GM21423 (cell line): ENCODE measurements around the gene NCF4.

ENCODE experiments used
- ATAC-seq: cut with Tn5 transposase; IDR thresholded peaks from one replicate; pipeline ENCODE4 v1.9.1; 2021; ENCODE audit warnings: mild to moderate bottlenecking, moderate library complexity; ENCODE audit not compliant: unreplicated experiment

Gene NCF4

DNA sequence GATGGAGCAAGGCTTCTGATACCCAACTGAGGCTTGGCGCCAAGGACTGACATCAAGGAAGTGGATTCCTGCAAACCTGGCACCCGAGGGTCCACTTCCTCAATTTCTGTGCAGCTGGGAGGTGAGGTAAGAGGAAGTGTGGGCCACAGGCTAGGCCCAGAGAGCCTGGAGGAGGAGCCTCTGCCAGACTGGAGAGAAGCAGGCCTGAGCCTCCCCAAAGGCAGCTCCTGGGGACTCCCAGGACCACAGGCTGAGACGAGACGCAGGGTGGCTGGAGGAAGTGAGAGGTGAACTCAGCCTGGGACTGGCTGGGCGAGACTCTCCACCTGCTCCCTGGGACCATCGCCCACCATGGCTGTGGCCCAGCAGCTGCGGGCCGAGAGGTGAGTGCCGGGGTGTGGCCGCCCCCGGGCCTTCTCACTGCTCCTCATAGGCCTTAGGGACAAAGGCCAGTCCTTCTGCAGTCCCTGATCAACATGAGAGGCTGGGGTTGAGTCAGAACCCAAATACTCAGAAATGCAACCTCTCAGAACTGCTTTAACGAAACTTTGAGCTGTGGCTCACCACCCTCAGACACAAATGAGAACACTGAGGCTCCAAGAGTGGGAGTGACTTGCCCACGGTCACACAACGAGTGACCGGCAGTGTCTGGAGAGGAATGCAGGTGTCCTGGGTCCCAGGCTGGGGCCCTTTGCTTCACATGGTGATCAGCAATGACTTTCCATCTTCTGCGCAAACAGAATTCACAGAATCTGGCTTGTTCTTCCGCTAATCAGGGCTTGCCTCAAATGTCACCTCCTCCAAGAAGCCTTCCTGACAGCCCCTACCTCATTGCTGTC is at the start of gene NCF4:
Gene NCF4 (plus strand): TSS at position 186 of the 839 bp plus-strand sequence. CDS start 166 bp downstream, at position 352.
- ATAC-seq: peak; percentile 63

DNA sequence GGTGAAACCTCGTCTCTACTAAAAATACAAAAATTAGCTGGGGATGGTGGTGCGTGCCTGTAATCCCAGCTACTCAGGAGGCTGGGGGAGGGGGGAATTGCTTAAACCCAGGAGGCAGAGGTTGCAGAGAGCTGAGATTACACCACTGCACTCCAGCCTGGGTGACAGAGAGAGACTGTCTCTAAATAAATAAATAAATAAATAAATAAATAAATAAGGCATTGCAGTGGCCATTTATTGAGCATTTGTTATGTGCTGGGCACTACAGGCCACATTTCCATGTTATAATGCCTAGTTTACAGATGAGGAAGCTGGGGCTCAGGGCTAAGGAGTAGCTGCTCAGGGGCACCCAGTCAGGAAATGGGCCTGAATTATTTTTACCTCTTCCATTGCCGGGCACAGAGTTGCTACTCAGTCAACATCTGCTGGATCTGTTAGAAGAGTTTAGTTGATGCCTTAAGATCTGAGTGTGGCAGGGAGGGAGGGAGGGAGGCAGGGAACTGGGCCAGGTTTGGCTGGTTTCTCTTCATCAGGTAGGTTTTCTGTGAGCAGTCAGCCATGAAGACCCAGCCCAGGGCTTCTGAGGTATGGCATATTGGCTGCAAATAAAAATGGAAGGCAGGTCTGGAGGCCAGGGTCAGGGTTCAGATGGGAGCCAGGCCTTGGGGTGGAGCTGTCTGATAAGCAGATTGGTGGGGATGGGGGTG is 49.6 kb upstream of the NCF4 start:
- no peak for ATAC-seq

DNA sequence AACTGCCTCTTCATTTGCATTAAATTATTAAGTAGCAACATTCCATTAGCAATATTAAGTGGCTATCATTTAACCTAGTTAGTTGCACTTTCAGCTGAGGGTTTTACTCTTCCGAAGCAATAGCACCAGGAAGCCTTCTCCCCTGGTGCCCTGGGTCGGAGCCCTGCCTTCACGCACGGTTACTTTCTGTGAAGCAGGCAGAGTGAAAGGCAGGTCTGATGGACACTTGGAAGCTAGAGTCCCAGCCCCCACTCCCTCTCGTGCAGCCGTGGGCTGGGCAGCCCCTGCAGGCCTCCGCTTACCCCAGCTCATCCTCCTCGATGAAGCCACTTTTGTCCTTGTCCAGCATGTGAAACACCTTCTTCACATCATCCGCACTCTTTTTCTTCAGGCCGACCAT is 46.0 kb upstream of the NCF4 start:
- no peak for ATAC-seq

DNA sequence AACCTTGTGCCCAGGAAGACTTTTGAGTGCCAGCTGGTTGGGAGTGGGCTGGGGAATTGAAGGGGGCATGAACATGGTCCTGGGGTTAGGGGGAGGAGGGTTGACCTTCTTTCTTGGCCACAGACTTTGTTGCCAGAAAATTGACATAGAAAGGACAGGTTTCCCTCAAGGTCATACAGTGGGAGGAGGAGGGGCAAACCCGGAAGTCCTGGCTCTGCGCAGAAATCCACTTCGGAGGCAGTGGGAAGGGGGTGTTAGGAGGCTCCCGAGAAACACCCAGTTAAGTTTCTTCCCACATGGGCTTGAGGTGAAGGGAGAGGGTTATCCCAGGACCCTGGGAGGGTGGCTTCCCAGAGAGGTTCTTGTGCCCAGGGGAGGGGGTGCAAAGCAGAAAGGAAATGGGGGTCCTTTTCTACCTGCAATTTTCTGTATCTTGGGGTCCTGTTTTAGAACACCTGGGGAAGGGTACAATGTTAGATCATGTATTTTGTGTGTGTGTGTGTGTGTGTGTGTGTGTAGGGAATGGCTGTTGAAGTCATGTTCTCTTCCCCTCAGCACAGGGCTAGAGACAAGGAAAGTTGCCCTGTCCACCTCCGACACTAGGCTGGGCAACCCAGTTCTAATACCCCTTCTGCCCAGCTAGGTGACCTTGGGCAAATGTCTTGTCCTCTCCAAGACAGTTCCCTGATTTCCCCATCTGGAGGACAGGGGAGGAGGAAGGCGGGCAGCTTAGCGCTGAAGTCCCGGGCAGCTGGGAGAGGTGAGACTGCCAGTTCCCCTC is 45.1 kb upstream of the NCF4 start:
- no peak for ATAC-seq

DNA sequence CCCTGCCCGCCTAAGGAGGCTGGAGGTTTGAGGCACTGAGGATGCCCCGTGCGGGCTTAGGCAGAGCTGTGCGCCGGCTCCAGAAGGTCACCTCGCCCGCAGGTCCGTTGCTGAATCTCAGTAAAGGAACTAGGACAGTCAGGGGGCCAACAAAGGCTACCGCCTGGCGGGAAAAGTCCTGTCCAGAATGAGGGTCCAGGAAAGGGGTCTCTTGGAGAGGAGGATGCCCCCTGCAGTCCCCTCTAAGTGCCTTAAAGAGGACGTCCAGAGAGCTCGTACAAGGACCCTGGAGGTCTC is 44.5 kb upstream of the NCF4 start:
- ATAC-seq: no peak

DNA sequence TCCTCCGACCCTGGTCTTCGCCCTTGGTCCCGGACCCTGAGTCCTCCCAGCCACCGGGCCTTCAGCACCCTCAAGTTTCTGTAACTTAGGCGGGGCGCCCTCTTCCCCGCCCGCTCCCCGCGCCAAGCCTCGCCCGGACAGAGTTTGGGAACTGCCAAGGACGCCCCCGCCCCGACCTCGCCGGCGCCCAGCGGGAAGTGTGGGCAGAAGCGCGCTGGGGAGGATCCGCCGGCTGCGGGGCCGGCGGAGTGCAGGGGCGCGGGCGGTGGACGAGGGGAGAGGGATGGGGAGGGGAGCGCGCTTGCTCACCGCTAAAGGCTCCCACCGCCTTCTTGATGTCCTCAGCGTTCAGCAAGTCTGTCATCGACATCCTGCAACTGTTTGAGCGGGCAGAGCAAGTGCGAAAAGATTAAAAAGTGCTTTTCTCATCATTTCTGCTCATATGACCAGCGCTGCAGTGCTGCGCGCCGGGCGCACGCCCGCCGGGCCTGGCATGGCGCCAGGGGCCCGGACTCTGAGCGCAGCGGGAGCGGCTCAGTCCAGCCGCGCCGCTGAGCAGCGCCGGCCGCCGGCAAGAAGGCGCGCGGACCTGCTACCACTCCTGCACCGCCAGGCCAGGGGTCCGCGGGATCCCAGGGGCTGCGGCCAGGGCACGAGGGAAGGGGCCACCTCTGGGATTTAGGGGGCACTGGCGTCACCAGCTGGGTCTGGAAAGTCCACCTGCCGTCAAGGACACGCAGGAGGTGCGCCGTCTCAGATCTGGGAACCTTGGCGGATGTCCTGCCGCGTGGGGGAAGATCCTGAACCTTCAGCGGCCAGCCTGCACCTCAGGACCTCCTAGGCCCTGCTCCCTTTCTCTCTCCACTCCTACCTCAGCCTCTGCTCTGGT is 43.9 kb upstream of the NCF4 start, which contains the start of gene PVALB:
Gene PVALB (minus strand): TSS at position 400 of the 889 bp plus-strand sequence. CDS start 30 bp downstream, at position 370.
- ATAC-seq: no peak

DNA sequence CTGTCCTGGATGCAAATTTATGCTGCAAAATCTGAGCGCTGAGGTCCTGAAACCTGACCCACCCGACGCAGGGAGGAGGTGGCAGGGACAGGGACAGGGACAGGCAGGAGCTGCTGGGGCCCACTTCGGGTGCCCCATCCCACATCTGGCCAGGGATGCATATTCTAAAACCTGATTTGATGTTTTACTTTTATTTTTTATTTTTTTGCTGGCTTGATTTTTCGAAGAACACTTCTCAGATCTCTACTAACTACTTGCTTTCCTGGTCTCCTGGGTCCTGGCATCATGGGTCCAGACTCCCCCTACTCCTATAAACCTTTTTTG is 43.3 kb upstream of the NCF4 start:
- ATAC-seq: no peak

DNA sequence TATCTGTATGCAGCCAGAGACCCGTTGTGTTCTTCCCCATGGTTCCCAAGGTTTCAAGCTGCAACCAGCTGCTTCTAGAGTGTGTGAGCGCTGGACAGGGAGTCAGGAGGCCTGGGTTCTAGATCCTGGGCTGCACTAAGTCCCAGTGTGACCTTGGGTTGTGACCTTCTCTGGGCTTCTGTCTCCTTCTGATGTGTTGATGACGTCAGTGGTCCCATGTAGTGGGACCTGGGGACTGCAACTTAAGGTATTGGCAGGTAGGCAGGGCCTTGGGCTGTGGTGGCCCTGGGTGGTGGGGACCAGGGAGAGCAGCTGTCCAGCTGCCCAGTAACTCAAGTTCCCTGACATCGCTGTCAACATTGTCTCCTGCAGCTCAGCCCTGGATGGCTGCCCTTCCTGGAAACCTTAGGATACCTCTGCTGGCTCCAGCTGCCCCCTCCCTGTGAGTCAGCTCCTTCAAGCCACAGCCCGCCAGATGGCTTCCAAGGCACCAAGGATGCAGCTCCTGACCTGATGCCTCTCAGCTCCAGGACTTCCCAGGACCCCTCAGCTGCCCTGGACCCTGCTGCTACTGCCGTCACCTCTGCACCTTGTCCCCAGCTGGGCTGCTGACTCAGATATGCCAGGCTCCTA is 42.7 kb upstream of the NCF4 start:
- ATAC-seq: no peak

DNA sequence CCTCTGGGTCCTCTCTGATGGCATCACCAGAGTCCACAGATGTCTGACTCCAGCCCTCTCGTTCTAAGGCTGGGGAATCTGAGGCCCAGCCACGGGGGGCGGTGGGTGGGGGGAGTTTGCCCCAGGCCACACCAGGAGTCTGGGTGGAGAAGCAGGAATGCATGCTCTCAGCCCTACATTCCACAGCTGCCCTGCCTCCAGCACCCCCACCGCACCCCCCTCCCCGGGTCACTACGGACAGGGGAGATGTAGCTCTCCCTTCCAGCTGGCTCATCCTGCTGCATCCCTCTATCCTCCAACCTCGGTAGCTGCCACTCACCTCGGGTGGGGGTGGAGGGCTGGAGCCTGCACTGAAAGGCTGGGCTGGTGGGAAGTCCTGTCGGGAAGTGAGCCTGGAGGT is 41.7 kb upstream of the NCF4 start:
- ATAC-seq: no peak

DNA sequence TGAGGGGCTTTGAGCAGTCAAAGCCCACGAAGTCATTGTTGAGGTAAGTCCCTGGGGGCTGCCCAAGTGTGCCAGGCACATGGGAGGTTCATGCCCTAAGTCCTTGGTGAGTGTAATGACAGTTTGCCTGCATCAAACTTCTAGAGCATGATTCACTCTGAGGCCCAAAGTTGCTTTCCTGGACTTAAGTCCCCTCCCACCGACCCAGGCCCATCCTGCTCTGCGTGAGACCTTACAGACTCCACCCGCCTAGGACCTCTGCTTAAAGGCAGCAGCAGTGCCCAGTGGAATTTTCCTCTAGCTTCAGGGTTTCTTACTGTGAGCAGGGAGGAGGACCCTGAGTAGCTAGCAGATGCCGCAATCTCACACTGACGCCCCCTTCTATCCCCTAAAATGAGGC is 38.2 kb upstream of the NCF4 start:
- ATAC-seq: no peak

DNA sequence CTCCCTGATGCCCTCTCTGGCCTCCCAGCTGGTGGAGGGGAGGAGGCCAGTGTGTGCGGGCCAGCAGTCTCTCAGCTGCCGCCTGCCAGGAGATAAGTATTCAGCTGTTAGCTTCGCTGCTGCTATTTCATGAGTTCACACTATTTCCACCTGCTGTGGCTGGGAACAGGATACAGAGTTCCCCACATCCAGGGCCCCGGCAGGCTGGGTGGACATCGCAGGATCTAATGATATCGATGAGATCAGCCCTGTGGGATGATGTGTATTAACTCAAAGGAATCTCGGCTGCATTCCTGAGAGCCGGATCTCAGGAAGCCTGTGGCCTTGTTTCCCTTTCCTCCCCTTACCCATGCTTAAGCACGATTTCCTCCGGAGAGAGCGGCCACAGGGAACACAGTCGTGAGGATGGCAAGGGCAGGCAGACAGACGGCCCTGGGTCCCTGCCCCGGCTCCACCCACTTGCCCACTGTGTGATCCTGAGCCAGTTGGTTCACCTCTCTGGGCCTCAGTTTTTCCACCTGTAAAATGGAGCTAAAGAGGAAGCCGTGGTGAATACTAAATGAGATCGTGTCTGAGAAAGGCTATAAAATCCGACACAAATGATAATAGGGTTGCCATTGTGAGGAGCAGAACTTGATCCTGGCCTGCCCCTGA is 37.5 kb upstream of the NCF4 start:
- no peak for ATAC-seq

DNA sequence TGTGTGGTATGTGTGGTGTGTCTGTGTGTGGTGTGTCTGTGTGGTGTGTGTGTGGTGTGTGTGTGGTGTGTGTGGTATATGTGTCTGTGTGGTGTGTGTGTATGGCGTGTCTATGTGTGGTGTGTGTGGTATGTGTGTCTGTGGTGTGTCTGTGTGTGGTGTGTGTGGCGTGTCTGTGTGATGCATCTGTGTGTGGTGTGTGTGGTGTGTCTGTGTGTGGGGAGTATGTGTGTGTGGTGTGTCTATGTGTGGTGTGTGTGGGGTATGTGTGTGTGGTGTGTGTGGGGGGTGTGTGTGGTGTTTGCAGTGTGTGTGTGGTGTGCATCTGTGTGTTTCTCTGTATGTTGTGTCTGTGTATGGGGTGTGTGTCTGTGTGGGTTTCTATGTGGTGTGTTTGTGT is 36.2 kb upstream of the NCF4 start:
- no peak for ATAC-seq

DNA sequence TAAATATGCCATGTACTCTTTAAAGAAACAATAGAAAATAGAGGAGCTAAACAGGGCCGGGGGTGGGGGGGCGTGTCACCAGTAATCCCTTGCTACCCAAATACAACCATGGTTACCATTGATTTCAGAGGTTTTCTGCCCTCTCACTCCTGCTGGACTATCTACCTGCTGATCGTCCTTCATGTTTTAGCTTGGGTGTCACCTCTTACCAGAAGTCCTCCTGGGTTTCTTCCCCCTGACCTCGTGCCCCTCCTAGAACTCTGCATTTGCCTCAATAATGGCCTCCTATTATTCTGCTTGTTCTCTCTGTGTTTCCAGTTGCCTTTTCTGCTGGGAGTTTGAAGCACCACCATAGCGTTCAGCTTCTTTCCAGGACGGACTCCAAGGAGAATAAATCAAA is 34.5 kb upstream of the NCF4 start:
- no peak for ATAC-seq

DNA sequence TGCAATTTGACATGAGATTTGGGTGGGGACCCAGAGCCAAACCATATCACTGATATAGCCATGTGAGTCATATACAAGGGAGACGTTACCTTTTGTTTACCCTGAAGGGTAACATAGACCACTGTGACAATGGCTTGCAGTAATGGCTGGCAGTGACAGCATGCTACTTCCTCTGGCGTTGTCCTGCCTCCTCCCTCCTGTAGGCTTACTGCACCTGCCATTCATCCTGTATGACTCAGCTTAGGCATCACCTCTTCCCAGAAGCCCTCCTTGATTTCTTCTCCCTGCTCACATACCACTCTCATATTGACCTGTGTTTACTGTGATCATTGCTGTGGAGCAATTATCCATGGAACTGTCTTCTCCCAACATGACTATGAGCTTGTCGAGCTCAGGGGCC is 32.0 kb upstream of the NCF4 start:
- no peak for ATAC-seq

DNA sequence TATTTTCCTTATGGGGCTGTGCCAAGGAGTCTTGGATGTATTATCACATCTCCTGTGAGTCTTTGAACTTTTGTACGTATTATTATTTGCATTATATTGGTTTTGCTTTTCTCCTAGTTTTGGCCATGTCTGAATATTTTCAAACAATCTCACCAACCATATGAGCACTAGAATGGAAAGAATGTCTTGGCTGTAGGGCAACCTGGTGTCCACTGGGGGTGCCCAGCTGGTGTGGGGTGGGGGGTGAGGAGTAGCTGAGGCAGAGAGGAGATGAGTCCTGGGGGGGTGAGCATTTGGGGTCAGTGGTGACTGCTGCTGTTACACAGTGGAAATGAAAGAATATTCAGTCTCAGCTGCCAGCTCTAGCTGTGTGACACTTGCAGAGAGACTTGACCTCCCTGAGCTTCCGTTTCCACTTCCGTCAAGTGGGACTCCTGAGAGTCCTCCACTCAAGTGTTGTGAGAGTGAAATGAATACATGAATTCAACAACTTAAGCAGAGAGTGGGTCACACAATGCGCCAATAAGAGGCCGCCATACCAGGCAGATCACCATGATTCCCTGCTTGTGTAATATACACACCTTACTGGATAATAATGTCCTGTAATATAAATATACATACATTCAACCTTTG is 31.3 kb upstream of the NCF4 start:
- ATAC-seq: no peak

DNA sequence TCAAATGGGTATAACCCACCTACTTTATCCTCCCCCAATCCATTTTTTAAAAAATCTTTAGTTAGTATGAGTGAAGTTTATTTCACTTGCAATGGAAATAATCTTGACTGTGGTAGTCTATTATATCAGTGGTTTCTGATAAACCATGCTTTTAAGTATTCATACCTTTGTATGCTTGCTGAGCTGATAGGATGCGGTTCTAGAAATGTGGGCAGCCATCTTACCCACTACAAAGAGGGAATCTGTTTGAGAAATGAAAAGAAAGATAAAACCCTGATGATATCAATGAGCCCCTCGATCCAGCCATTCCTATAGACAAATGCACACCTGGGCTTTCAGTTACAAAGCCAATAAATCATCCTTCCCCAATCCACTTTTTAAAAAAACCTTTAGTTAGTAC is 30.2 kb upstream of the NCF4 start:
- no peak for ATAC-seq

DNA sequence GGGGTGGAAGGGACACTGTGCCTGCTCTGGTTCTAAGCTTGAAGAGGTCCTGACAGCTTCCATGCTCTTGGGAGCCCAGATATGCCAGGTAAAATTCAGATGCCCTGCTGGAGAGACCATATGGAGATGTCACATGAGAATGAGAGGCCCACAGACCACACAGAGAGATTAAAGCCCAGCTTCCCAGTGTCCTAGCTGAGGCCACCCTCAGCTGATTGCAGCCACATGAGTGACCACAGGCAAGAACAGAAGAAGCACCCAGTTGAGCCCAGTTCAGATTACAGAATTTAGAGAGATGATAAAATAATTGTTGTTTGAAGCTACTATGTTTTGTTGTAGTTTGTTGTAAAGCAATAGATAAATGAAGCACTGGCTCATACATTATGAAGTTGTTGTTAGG is 29.6 kb upstream of the NCF4 start:
- ATAC-seq: no peak

DNA sequence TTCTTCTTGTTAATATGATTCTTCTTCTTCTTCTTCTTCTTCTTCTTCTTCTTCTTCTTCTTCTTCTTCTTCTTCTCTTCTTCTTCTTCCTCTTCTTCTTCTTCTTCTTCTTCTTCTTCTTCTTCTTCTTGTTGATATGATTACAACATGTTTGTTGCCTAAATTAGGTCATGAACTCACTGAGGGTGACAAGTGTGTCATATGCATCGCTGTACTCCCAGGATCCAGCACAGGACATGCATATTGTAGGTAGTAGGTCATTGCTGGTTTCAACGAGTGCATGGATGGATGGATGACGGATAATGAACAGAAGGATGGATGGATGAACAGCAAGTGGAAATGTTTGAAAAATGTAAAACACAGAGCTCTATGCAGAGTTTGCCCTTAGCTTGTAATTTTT is 29.1 kb upstream of the NCF4 start:
- ATAC-seq: no peak

DNA sequence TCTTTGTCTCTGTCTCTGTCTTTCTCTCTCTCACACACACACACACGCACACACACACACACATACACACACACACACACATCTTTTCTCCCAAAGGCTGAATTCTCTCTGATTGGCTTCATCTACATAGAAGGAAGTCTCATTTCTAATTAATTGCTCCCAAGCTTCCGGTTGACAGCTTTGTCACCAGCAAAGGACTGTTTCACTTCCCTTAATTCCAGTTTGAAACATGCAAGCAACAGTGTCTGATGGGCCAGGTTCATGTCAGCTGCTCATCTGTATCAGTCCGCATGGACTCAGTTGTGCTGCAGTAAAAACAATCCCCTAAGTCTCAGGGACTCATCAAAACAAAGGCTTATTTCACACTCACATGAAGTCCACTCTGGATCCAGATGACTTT is 27.7 kb upstream of the NCF4 start:
- ATAC-seq: no peak
